Astrocyte (in vitro differentiated cells and primary cell): ENCODE results near the gene C11orf54. TPM values are rescaled to one million over a fixed set of nuclear protein-coding genes. Genes with fewer than 3 reads are reported as not detected.

ENCODE experiments used
- DNase-seq: peaks from one replicate; pipeline ENCODE4 v3.0.0-alpha.2; 2010; ENCODE audit warnings: low read depth
- FAIRE-seq: peaks from 2 replicates; lab custom pipeline; 2011; peaks lifted over from hg19 to GRCh38; lab: Jason Lieb, UNC
- H2AFZ ChIP-seq: 2 replicates; pipeline ENCODE4 v1.6.0; 2012; ENCODE audit warnings: low read depth, low read length, inconsistent platforms
- H3K27ac ChIP-seq: 2 replicates; pipeline ENCODE4 v1.5.1; 2011; ENCODE audit warnings: low read depth, low read length, inconsistent platforms
- H3K27me3 ChIP-seq: 2 replicates; pipeline ENCODE4 v1.6.0; 2011; ENCODE audit warnings: low read length, inconsistent platforms; ENCODE audit not compliant: insufficient read depth
- H3K36me3 ChIP-seq: 2 replicates; pipeline ENCODE4 v1.5.1; 2011; ENCODE audit warnings: low read length, inconsistent platforms; ENCODE audit not compliant: insufficient read depth
- H3K4me1 ChIP-seq: 2 replicates; pipeline ENCODE4 v1.5.1; 2011; ENCODE audit warnings: low read length, inconsistent platforms; ENCODE audit not compliant: insufficient read depth
- H3K4me2 ChIP-seq: 2 replicates; pipeline ENCODE4 v1.6.0; 2012; ENCODE audit warnings: low read length, inconsistent platforms
- H3K4me3 ChIP-seq: 2 replicates; pipeline ENCODE4 v1.5.1; 2011; ENCODE audit warnings: low read depth, mild to moderate bottlenecking, low read length, inconsistent platforms; ENCODE audit not compliant: insufficient read depth
- H3K79me2 ChIP-seq: 2 replicates; pipeline ENCODE4 v1.6.0; 2012; ENCODE audit warnings: mild to moderate bottlenecking, low read length, inconsistent platforms; ENCODE audit not compliant: insufficient read depth
- H3K9ac ChIP-seq: 2 replicates; pipeline ENCODE4 v1.6.0; 2012; ENCODE audit warnings: mild to moderate bottlenecking, low read length, inconsistent platforms
- H3K9me3 ChIP-seq: 2 replicates; pipeline ENCODE4 v1.5.1; 2012; ENCODE audit warnings: low read depth, mild to moderate bottlenecking, low read length, inconsistent platforms; ENCODE audit not compliant: insufficient read depth
- H4K20me1 ChIP-seq: 2 replicates; pipeline ENCODE4 v1.6.0; 2012; ENCODE audit warnings: low read length, inconsistent platforms; ENCODE audit not compliant: insufficient read depth
- H3K27ac Mint-ChIP-seq: one replicate; pipeline ENCODE4 v1.8.0; 2021; ENCODE audit warnings: mild to moderate bottlenecking, mixed read lengths; ENCODE audit not compliant: unreplicated experiment
- H3K27me3 Mint-ChIP-seq: one replicate; pipeline ENCODE4 v1.8.0; 2021; ENCODE audit warnings: low read depth, mixed read lengths; ENCODE audit not compliant: unreplicated experiment
- H3K36me3 Mint-ChIP-seq: one replicate; pipeline ENCODE4 v1.8.0; 2021; ENCODE audit warnings: low read depth, mixed read lengths; ENCODE audit not compliant: unreplicated experiment
- H3K4me1 Mint-ChIP-seq: one replicate; pipeline ENCODE4 v1.8.0; 2021; ENCODE audit warnings: low read depth, mixed read lengths; ENCODE audit not compliant: unreplicated experiment
- H3K4me3 Mint-ChIP-seq: one replicate; pipeline ENCODE4 v1.8.0; 2021; ENCODE audit warnings: mild to moderate bottlenecking, moderate library complexity, mixed read lengths; ENCODE audit not compliant: unreplicated experiment
- H3K9me3 Mint-ChIP-seq: one replicate; pipeline ENCODE4 v1.8.0; 2021; ENCODE audit warnings: mild to moderate bottlenecking, mixed read lengths; ENCODE audit not compliant: unreplicated experiment
- CTCF ChIP-seq: IDR thresholded peaks from 2 replicates; pipeline ENCODE4 v1.5.1; 2011; ENCODE audit warnings: low read depth, mild to moderate bottlenecking, inconsistent platforms, low read length, moderate library complexity; ENCODE audit not compliant: insufficient read depth
- EZH2 ChIP-seq: IDR thresholded peaks from 2 replicates; pipeline ENCODE4 v1.6.1; 2012; ENCODE audit warnings: mild to moderate bottlenecking, low read length, inconsistent platforms; ENCODE audit not compliant: insufficient read depth
- total RNA-seq: library from RNA; stranded (reverse); gene quantifications from 2 replicates; pipeline ENCODE4 v1.2.1, GENCODE V29; 2021

Gene C11orf54
- total RNA-seq, 1 donor from 2014 or later = 14.8 TPM

DNA sequence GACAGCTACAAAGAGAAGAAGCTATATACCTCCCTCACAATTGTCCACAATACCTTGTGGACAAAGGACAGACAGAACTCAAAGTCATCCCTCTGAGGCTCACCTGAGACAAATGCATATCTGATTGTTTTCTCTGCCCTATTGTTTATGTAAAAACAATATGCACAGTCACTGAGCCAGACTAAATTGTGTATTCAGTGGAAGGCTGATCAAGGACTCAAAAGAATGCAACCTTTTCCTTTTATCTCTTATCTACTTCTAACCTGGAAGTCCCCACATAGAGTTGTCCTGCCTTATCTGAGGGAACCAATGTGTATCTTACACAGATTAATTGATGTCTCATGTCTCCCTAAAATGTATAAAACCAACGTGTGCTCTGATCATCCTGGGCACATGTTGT lies 28.7 kb downstream of the C11orf54 start:
- H3K27ac Mint-ChIP-seq = no peak overlapping the region
- Histone ChIP-seq H3K36me3 (no peaks in the 10 kb centered on the region), H3K4me1 (peaks cover 4% of the 10 kb centered on the region), H3K79me2 (no peaks in the 10 kb centered on the region), H3K9me3 (no peaks in the 10 kb centered on the region), H3K4me3 (no peak overlapping the region), H3K4me2 (no peak overlapping the region), H3K9ac (no peak overlapping the region), H3K27me3 (no peaks in the 10 kb centered on the region), H2AFZ (no peak overlapping the region), H3K27ac (no peak overlapping the region), H4K20me1 (no peaks in the 10 kb centered on the region)
- no peak for DNase-seq
- H3K27me3 Mint-ChIP-seq = no peaks in the 10 kb centered on the region
- no peaks in the 10 kb centered on the region for H3K4me1 Mint-ChIP-seq
- H3K36me3 Mint-ChIP-seq = peaks cover 5% of the 10 kb centered on the region
- H3K4me3 Mint-ChIP-seq = no peak overlapping the region
- no peak for TF ChIP-seq EZH2
- TF ChIP-seq CTCF = no peak
- FAIRE-seq = no peak
- peaks cover 3% of the 10 kb centered on the region for H3K9me3 Mint-ChIP-seq

DNA sequence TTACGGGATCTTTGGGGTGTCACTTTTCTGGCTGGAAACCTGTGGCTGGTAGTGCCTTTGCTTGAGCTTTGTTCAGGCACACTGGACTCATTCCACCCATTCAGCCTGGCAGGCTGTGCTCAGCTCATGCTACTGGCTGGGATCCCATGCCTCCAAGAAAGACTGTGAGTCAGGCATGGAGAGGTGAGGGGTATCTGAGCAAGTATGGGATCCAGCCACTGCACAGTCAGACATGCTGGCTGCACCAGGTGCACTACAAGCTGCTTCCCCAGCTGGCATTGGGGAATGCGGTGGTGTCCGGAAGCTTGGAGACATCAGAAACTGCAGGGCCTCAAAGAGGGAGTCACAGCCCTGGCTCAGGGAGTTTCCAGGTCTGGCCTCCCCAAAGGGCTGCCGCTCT lies 30.7 kb downstream of the C11orf54 start:
- H3K9me3 Mint-ChIP-seq = peaks cover 3% of the 10 kb centered on the region
- no peak overlapping the region for H3K4me3 ChIP-seq
- no peak overlapping the region for H3K27ac ChIP-seq
- no peaks in the 10 kb centered on the region for H3K4me1 Mint-ChIP-seq
- no peaks in the 10 kb centered on the region for H3K36me3 ChIP-seq
- H4K20me1 ChIP-seq = no peaks in the 10 kb centered on the region
- no peak overlapping the region for H3K4me2 ChIP-seq
- no peak overlapping the region for H3K27ac Mint-ChIP-seq
- H3K27me3 ChIP-seq = no peaks in the 10 kb centered on the region
- no peaks in the 10 kb centered on the region for H3K27me3 Mint-ChIP-seq
- TF ChIP-seq CTCF (no peak), EZH2 (no peak)
- no peak overlapping the region for H2AFZ ChIP-seq
- no peaks in the 10 kb centered on the region for H3K9me3 ChIP-seq
- H3K4me1 ChIP-seq = no peaks in the 10 kb centered on the region
- FAIRE-seq (no peak), DNase-seq (no peak)
- no peak overlapping the region for H3K9ac ChIP-seq
- peaks cover 6% of the 10 kb centered on the region for H3K36me3 Mint-ChIP-seq
- H3K4me3 Mint-ChIP-seq = no peak overlapping the region
- H3K79me2 ChIP-seq = no peaks in the 10 kb centered on the region

DNA sequence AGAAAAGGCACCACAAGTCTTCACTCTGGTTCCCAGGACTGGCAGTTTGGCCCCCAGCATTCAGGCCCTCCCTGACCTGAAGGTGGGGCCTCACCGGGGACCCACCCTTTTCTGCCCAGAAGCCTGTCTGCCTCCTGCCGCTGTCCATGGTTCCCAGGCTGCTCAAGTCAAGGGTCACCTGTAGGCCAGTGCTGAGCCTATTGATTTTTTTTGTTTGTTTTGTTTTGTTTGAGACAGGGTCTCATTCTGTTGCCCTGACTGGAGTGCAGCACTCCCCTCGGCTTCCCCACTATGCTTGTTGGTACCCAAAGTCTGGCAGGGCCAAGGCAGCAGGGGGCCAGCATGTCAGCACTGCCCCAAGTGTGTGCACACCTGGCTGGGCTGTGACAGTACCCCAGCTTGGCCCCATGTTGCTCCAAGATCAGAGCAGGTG lies 31.6 kb downstream of the C11orf54 start:
- Histone ChIP-seq H3K4me2 (no peak overlapping the region), H3K4me3 (no peak overlapping the region), H3K27ac (no peak overlapping the region), H2AFZ (no peak overlapping the region), H3K4me1 (no peaks in the 10 kb centered on the region), H3K36me3 (no peaks in the 10 kb centered on the region), H3K79me2 (no peaks in the 10 kb centered on the region), H4K20me1 (no peaks in the 10 kb centered on the region), H3K9me3 (no peaks in the 10 kb centered on the region), H3K9ac (no peak overlapping the region), H3K27me3 (no peaks in the 10 kb centered on the region)
- DNase-seq = no peak
- H3K27ac Mint-ChIP-seq = no peak overlapping the region
- H3K36me3 Mint-ChIP-seq = peaks cover 7% of the 10 kb centered on the region
- no peaks in the 10 kb centered on the region for H3K4me1 Mint-ChIP-seq
- no peaks in the 10 kb centered on the region for H3K27me3 Mint-ChIP-seq
- no peak for FAIRE-seq
- H3K9me3 Mint-ChIP-seq = peaks cover 3% of the 10 kb centered on the region
- no peak overlapping the region for H3K4me3 Mint-ChIP-seq
- no peak for TF ChIP-seq CTCF
